AG10803 (cell line): ENCODE data around the gene APLP2.

Experiments
- DNase-seq: peaks from one replicate; pipeline ENCODE4 v3.0.0; 2010; ENCODE audit warnings: low read depth
- H3K4me3 ChIP-seq: 2 replicates; pipeline ENCODE4 v1.5.1; 2011; ENCODE audit warnings: mild to moderate bottlenecking, low read length, control low read depth
- CTCF ChIP-seq: conservative IDR thresholded peaks from 2 replicates; pipeline ENCODE4 v1.5.1; 2011; ENCODE audit warnings: mild to moderate bottlenecking, low read length, control low read depth, inconsistent platforms

The APLP2 gene

GRCh38 chr11:130042093-130042591, 27.6 kb upstream of the APLP2 start:
- no peak for TF ChIP-seq CTCF
- DNase-seq: peak; percentile 94
- no peak overlapping the region for H3K4me3 ChIP-seq

GRCh38 chr11:130043575-130043974, 26.1 kb upstream of the APLP2 start:
- DNase-seq: no peak
- no peak overlapping the region for H3K4me3 ChIP-seq
- no peak for TF ChIP-seq CTCF

- H3K4me3 ChIP-seq: no peak overlapping the region
- DNase-seq: no peak
- no peak for TF ChIP-seq CTCF
Measured at GRCh38 chr11:130047141-130047540, 22.6 kb upstream of the APLP2 start.

- no peak overlapping the region for H3K4me3 ChIP-seq
- TF ChIP-seq CTCF: no peak
- no peak for DNase-seq
Measured at GRCh38 chr11:130049328-130049771, 20.3 kb upstream of the APLP2 start.

GRCh38 chr11:130050257-130050656, 19.4 kb upstream of the APLP2 start:
- TF ChIP-seq CTCF: no peak
- peak; percentile 42 for DNase-seq
- H3K4me3 ChIP-seq: no peak overlapping the region

- H3K4me3 ChIP-seq: no peak overlapping the region
- no peak for TF ChIP-seq CTCF
- peak; percentile 75 for DNase-seq
Measured at GRCh38 chr11:130051082-130051481, 18.6 kb upstream of the APLP2 start.

- peak; percentile 76 for DNase-seq
- TF ChIP-seq CTCF: no peak
- H3K4me3 ChIP-seq: no peak overlapping the region
Measured at GRCh38 chr11:130052567-130052966, 17.1 kb upstream of the APLP2 start.
